SK-N-SH treated with all-trans-retinoic acid at 6 μM for 48 hours (cell line): ENCODE data around the gene ZNF536.

Experiments
- CSDC2 ChIP-seq: fragments of 250-450 bp; sonication (Bioruptor Pico); IDR thresholded peaks from 2 replicates; pipeline ENCODE4 v1.5.0; 2020; ENCODE audit warnings: mild to moderate bottlenecking, moderate library complexity
- RARB ChIP-seq: fragments of 250-450 bp; sonication (Bioruptor Pico); IDR thresholded peaks from 2 replicates; pipeline ENCODE4 v1.8.0; 2021; ENCODE audit warnings: mild to moderate bottlenecking, moderate library complexity
- TCF4 ChIP-seq: fragments of 250-450 bp; sonication (Bioruptor Pico); IDR thresholded peaks from 2 replicates; pipeline ENCODE4 v1.8.0; 2021; ENCODE audit warnings: mild to moderate bottlenecking, moderate library complexity, borderline replicate concordance
- ZC3H10 ChIP-seq: fragments of 250-450 bp; sonication (Bioruptor Pico); IDR thresholded peaks from 2 replicates; pipeline ENCODE4 v1.5.1; 2021; ENCODE audit warnings: mild to moderate bottlenecking, moderate library complexity
- ZFP30 ChIP-seq: fragments of 450-650 bp; formaldehyde crosslinking; IDR thresholded peaks from 2 replicates; pipeline ENCODE4 v1.5.0; 2022; ENCODE audit warnings: mild to moderate bottlenecking, moderate library complexity
- TF ChIP-seq, protein P1 (sequence below): fragments of 250-450 bp; sonication (Bioruptor Pico); IDR thresholded peaks from 2 replicates; pipeline ENCODE4 v1.8.0; 2020; ENCODE audit warnings: mild to moderate bottlenecking, moderate library complexity, borderline replicate concordance

DNA sequence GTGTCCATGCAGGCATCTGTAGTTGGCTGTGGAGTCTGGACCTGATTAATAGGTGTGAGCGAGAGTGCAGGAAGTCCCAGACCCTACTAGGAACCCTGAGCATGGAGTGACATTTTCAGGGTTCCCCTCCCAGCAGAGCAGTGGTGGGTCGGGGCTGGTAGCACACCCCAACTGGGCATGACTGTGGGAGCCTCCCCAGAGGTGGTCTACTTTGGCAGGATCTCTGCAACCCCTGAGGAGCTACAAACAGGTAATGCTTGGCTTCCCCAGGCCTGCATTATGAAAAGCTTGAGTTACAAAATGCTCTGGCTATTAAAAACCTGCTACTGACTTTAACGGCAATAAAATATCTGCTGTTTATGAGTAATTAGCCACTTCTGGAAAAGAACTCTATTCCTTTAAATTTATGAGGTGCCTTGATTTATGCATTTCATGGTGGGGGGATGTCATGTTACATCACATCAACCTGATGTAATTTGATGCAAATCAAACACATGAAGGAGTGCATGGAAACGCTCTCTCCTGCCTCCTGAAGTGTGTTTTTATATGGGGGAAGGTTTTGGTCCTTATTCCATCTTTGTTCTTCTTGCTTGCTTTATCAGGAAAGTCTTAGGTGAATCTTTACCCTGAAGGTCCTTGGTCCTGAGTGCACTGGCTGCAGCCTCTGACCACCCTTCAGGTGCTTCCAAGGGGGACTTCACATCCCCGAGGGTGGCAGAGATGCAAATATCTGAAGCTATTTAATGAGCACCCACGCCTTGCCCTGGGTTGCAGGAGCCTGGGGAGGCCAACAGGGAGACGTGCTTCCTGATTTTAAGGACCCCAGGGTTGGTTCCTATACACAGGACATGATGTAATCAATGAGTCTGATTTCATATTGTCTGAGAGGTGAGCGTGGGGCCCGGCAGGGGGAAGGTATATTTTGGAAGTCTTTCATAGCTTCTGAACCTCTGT, 54.0 kb downstream of the ZNF536 start:
- TF ChIP-seq CSDC2 (CRISPR knock-in tag) (no peak), ZFP30 (CRISPR knock-in tag) (no peak), RARB (CRISPR knock-in tag) (no peak), ZC3H10 (CRISPR knock-in tag) (no peak), TCF4 (CRISPR knock-in tag) (no peak)
- TF ChIP-seq, protein P1, sequence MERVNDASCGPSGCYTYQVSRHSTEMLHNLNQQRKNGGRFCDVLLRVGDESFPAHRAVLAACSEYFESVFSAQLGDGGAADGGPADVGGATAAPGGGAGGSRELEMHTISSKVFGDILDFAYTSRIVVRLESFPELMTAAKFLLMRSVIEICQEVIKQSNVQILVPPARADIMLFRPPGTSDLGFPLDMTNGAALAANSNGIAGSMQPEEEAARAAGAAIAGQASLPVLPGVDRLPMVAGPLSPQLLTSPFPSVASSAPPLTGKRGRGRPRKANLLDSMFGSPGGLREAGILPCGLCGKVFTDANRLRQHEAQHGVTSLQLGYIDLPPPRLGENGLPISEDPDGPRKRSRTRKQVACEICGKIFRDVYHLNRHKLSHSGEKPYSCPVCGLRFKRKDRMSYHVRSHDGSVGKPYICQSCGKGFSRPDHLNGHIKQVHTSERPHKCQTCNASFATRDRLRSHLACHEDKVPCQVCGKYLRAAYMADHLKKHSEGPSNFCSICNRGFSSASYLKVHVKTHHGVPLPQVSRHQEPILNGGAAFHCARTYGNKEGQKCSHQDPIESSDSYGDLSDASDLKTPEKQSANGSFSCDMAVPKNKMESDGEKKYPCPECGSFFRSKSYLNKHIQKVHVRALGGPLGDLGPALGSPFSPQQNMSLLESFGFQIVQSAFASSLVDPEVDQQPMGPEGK, result no peak
